ENCODE results near the gene CBLN4. TPM values are rescaled to one million over a fixed set of nuclear protein-coding genes. Genes with fewer than 3 reads are reported as not detected.

CBLN4 gene
- total and polyA plus RNA-seq, 11 donors: 0.16 TPM; not detected in 10

- ATAC-seq (no peak), DNase-seq (no peak)
- H3K9me3 ChIP-seq: no peaks in the 10 kb centered on the region
- H3K4me3 ChIP-seq: no peak overlapping the region
- 65 to 72% (median 68%) methylated on average over 3 of the region's 3 CpGs for WGBS, 4 donors
- no peaks in the 10 kb centered on the region for H3K36me3 ChIP-seq
- H3K27me3 ChIP-seq: no peaks in the 10 kb centered on the region
- intact Hi-C loops (cut with DNase I): loop anchor here in 1 of 10 donors (10.0 kb wide), 1 partner anchor 57 kb away; no protein-coding TSS in a partner anchor
- no peak overlapping the region for H3K27ac ChIP-seq
- no peaks in the 10 kb centered on the region for H3K4me1 ChIP-seq
- TF ChIP-seq POLR2A (IDR thresholded peaks at IDR 0.05) (no peak), CTCF (IDR thresholded peaks at IDR 0.05) (no peak)
These were observed 12.9 kb upstream of the CBLN4 start for GRCh38 chr20:56018194-56018593.

GRCh38 chr20:56017560-56017959 lies 12.2 kb upstream of the CBLN4 start:
- H3K36me3 ChIP-seq: no peaks in the 10 kb centered on the region
- H3K9me3 ChIP-seq: no peaks in the 10 kb centered on the region
- no peaks in the 10 kb centered on the region for H3K27me3 ChIP-seq
- no peak overlapping the region for H3K27ac ChIP-seq
- H3K4me1 ChIP-seq: no peaks in the 10 kb centered on the region
- 54 to 59% (median 58%) methylated on average over 2 of the region's 2 CpGs for WGBS, 4 donors
- no peak for TF ChIP-seq CTCF (IDR thresholded peaks at IDR 0.05)
- TF ChIP-seq POLR2A (IDR thresholded peaks at IDR 0.05): no peak
- no peak overlapping the region for H3K4me3 ChIP-seq
- intact Hi-C loops (cut with DNase I): loop anchor here in 1 of 10 donors (10.0 kb wide), 1 partner anchor 57 kb away; no protein-coding TSS in a partner anchor
- ATAC-seq (no peak), DNase-seq (no peak)

- ATAC-seq: no peak
- H3K27ac ChIP-seq: no peak overlapping the region
- no peaks in the 10 kb centered on the region for H3K36me3 ChIP-seq
- no peaks in the 10 kb centered on the region for H3K4me1 ChIP-seq
- WGBS, 4 donors: 73 to 79% (median 76%) methylated on average over 5 of the region's 5 CpGs
- no peak for DNase-seq
- TF ChIP-seq CTCF (IDR thresholded peaks at IDR 0.05) (no peak), POLR2A (IDR thresholded peaks at IDR 0.05) (no peak)
- H3K27me3 ChIP-seq: no peaks in the 10 kb centered on the region
- no peaks in the 10 kb centered on the region for H3K9me3 ChIP-seq
- H3K4me3 ChIP-seq: no peak overlapping the region
- intact Hi-C loops (cut with DNase I): loop anchor here in 1 of 10 donors (10.0 kb wide), 1 partner anchor 60 kb away; no protein-coding TSS in a partner anchor
These were observed 9.7 kb upstream of the CBLN4 start for GRCh38 chr20:56014998-56015397.

GRCh38 chr20:56014151-56014550 lies 8.8 kb upstream of the CBLN4 start:
- ATAC-seq (no peak), DNase-seq (no peak)
- Histone ChIP-seq H3K9me3 (no peaks in the 10 kb centered on the region), H3K4me1 (no peaks in the 10 kb centered on the region), H3K27me3 (no peaks in the 10 kb centered on the region), H3K27ac (no peak overlapping the region), H3K36me3 (no peaks in the 10 kb centered on the region), H3K4me3 (no peak overlapping the region)
- WGBS, 4 donors: 47 to 68% (median 59%) methylated on average over 2 of the region's 2 CpGs
- intact Hi-C loops (cut with DNase I): loop anchor here in 1 of 10 donors (10.0 kb wide), 1 partner anchor 61 kb away; no protein-coding TSS in a partner anchor
- TF ChIP-seq CTCF (IDR thresholded peaks at IDR 0.05): no peak
- no peak for TF ChIP-seq POLR2A (IDR thresholded peaks at IDR 0.05)
